Stimulated activated CD8-positive, alpha-beta memory T cell treated with anti-CD3 and anti-CD28 coated beads, Interleukin-4, amount 100 ng/mL, for 24 hours (primary cell): ENCODE results near the gene TNNT2.
A peak's percentile ranks its signal among the peaks of the same experiment; 100 is the strongest.

ENCODE experiments used
- DNase-seq: peaks from one replicate; pipeline ENCODE4 v3.0.0-alpha.2; 2020; ENCODE audit warnings: low read depth

TNNT2 gene

GRCh38 chr1:201401700-201402099, 24.2 kb upstream of the TNNT2 start:
- no peak for DNase-seq

- no peak for DNase-seq
Observed at GRCh38 chr1:201400852-201401230, 23.4 kb upstream of the TNNT2 start.

- no peak for DNase-seq
Observed at GRCh38 chr1:201400212-201400851, 22.9 kb upstream of the TNNT2 start.

- DNase-seq: no peak
Observed at GRCh38 chr1:201399352-201400126, 22.1 kb upstream of the TNNT2 start.

GRCh38 chr1:201399018-201399351, 21.5 kb upstream of the TNNT2 start, which contains the start of gene LAD1:
Gene LAD1 (minus strand): TSS chr1:201399324. CDS start chr1:201399306, 18 bp downstream.
- DNase-seq: no peak

GRCh38 chr1:201397675-201398074, 20.2 kb upstream of the TNNT2 start:
- DNase-seq: no peak

- DNase-seq: no peak
Observed at GRCh38 chr1:201396861-201397464, 19.5 kb upstream of the TNNT2 start.

- DNase-seq: no peak
Observed at GRCh38 chr1:201395936-201396335, 18.5 kb upstream of the TNNT2 start.

GRCh38 chr1:201394591-201394990, 17.1 kb upstream of the TNNT2 start:
- DNase-seq: no peak

- no peak for DNase-seq
Observed at GRCh38 chr1:201393076-201393475, 15.6 kb upstream of the TNNT2 start.

GRCh38 chr1:201391651-201392511, 14.4 kb upstream of the TNNT2 start:
- DNase-seq: no peak

GRCh38 chr1:201391225-201391624, 13.7 kb upstream of the TNNT2 start:
- no peak for DNase-seq

- DNase-seq: no peak
Observed at GRCh38 chr1:201389051-201389450, 11.6 kb upstream of the TNNT2 start.

GRCh38 chr1:201386208-201386607, 8.7 kb upstream of the TNNT2 start:
- no peak for DNase-seq

GRCh38 chr1:201385299-201385891, 7.9 kb upstream of the TNNT2 start:
- DNase-seq: peak; percentile 16

GRCh38 chr1:201384406-201384782, 6.9 kb upstream of the TNNT2 start:
- DNase-seq: no peak

- DNase-seq: no peak
Observed at GRCh38 chr1:201383647-201384405, 6.3 kb upstream of the TNNT2 start.

GRCh38 chr1:201381130-201381529, 3.6 kb upstream of the TNNT2 start:
- DNase-seq: no peak

GRCh38 chr1:201379733-201380242, 2.3 kb upstream of the TNNT2 start:
- no peak for DNase-seq

- DNase-seq: no peak
Observed at GRCh38 chr1:201378804-201379203, 1.3 kb upstream of the TNNT2 start.
